MM.1S (cell line): ENCODE results near the gene ANK2.

Experiments
- DNase-seq: peaks from one replicate; pipeline ENCODE4 v3.0.0-alpha.2; 2015
- H2AFZ ChIP-seq: fragments of 300-600 bp; sonication (generic); 2 replicates; pipeline ENCODE4 v1.6.0; 2016; ENCODE audit warnings: antibody characterized with exemption, low read length
- H3F3A ChIP-seq: fragments of 300-600 bp; sonication (generic); 2 replicates; pipeline ENCODE4 v1.6.1; 2016; ENCODE audit warnings: mild to moderate bottlenecking, antibody characterized with exemption, low read length, moderate library complexity, mixed read lengths; ENCODE audit not compliant: insufficient read depth
- H3K27ac ChIP-seq: fragments of 300-600 bp; sonication (generic); 2 replicates; pipeline ENCODE4 v1.5.1; 2016; ENCODE audit warnings: mild to moderate bottlenecking, low read length
- H3K27me3 ChIP-seq: fragments of 300-600 bp; sonication (generic); replicated peaks from 2 replicates; pipeline ENCODE4 v1.6.0; 2016; ENCODE audit warnings: low read length; ENCODE audit not compliant: insufficient read depth
- H3K36me3 ChIP-seq: fragments of 300-600 bp; sonication (generic); replicated peaks from 2 replicates; pipeline ENCODE4 v1.6.1; 2016; ENCODE audit warnings: mild to moderate bottlenecking, low read length, mixed read lengths; ENCODE audit not compliant: insufficient read depth
- H3K4me1 ChIP-seq: fragments of 300-600 bp; sonication (generic); 2 replicates; pipeline ENCODE4 v1.6.1; 2016; ENCODE audit warnings: low read length, mixed read lengths
- H3K4me2 ChIP-seq: fragments of 300-600 bp; sonication (generic); 2 replicates; pipeline ENCODE4 v1.6.0; 2016; ENCODE audit warnings: low read depth, low read length
- H3K4me3 ChIP-seq: fragments of 300-600 bp; sonication (generic); 2 replicates; pipeline ENCODE4 v1.5.1; 2016; ENCODE audit warnings: low read length, mixed read lengths
- H3K79me2 ChIP-seq: fragments of 300-600 bp; sonication (generic); 2 replicates; pipeline ENCODE4 v1.6.1; 2016; ENCODE audit warnings: mixed run types, low read length, mixed read lengths
- H3K9ac ChIP-seq: fragments of 300-600 bp; sonication (generic); 2 replicates; pipeline ENCODE4 v1.6.1; 2016; ENCODE audit warnings: low read length, mixed read lengths
- H3K9me2 ChIP-seq: fragments of 300-600 bp; sonication (generic); replicated peaks from 2 replicates; pipeline ENCODE4 v1.6.1; 2016; ENCODE audit warnings: mild to moderate bottlenecking, low read length, mixed read lengths; ENCODE audit not compliant: insufficient read depth
- H3K9me3 ChIP-seq: fragments of 300-600 bp; sonication (generic); replicated peaks from 2 replicates; pipeline ENCODE4 v1.6.1; 2016; ENCODE audit warnings: mild to moderate bottlenecking, low read length, mixed read lengths; ENCODE audit not compliant: insufficient read depth
- H4K20me1 ChIP-seq: fragments of 300-600 bp; sonication (generic); 2 replicates; pipeline ENCODE4 v1.6.1; 2016; ENCODE audit warnings: mild to moderate bottlenecking, low read length, moderate library complexity, mixed read lengths; ENCODE audit not compliant: insufficient read depth
- CTCF ChIP-seq: fragments of 300-600 bp; sonication (generic); IDR thresholded peaks from 2 replicates; pipeline ENCODE4 v1.5.1; 2016; ENCODE audit warnings: antibody characterized with exemption, low read length, mixed read lengths
- EZH2 ChIP-seq: fragments of 300-600 bp; sonication (generic); optimal IDR thresholded peaks from 2 replicates; pipeline ENCODE3; 2017; ENCODE audit warnings: low read depth, mild to moderate bottlenecking, antibody characterized with exemption, low read length, mixed read lengths
- EZH2phosphoT487 ChIP-seq: fragments of 300-600 bp; sonication (generic); IDR thresholded peaks from 2 replicates; pipeline ENCODE4 v1.6.1; 2018; ENCODE audit warnings: antibody characterized with exemption, low read length

Gene ANK2

DNA sequence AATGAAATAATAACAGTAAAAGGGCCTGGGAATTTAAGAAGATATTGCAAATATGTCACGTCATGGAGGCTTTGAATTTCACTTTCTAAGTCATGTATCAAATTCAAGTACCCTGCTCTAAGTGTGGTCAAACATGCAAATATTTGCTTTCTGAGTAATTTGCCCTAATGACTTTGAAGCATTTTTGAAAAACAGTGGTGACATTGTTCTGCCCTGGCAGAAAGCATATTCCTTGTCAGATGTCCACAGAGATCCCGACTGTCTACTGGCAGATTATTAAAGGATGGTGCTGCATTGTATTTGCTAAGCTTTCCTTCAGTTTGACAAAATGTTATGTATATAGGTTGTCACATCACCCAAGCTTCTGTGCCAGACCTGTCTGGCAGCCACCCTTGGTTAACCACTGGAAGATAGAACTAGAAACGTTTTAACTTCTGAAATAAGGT is 92.5 kb downstream of the ANK2 start:
- Histone ChIP-seq H2AFZ (no peak overlapping the region), H3F3A (no peaks in the 10 kb centered on the region; the same call in 1 of the 2 replicates), H3K9me2 (no peaks in the 10 kb centered on the region), H3K4me1 (no peaks in the 10 kb centered on the region), H3K4me3 (no peak overlapping the region), H4K20me1 (no peaks in the 10 kb centered on the region), H3K9me3 (no peaks in the 10 kb centered on the region), H3K4me2 (no peak overlapping the region), H3K27ac (no peak overlapping the region), H3K9ac (no peak overlapping the region), H3K36me3 (no peaks in the 10 kb centered on the region), H3K79me2 (no peaks in the 10 kb centered on the region), H3K27me3 (no peaks in the 10 kb centered on the region)
- TF ChIP-seq CTCF (no peak), EZH2 (no peak), EZH2phosphoT487 (no peak)
- DNase-seq, result no peak

GRCh38 chr4:113142351-113142750 is 92.9 kb downstream of the ANK2 start:
- no peak for DNase-seq
- Histone ChIP-seq H3K9me3 (no peaks in the 10 kb centered on the region), H3K27me3 (no peaks in the 10 kb centered on the region), H3K36me3 (no peaks in the 10 kb centered on the region), H3F3A (no peaks in the 10 kb centered on the region; the same call in 1 of the 2 replicates), H4K20me1 (no peaks in the 10 kb centered on the region), H3K9ac (no peak overlapping the region), H3K9me2 (no peaks in the 10 kb centered on the region), H2AFZ (no peak overlapping the region), H3K4me1 (no peaks in the 10 kb centered on the region), H3K4me3 (no peak overlapping the region), H3K79me2 (no peaks in the 10 kb centered on the region), H3K27ac (no peak overlapping the region), H3K4me2 (no peak overlapping the region)
- TF ChIP-seq CTCF (no peak), EZH2phosphoT487 (no peak), EZH2 (no peak)

- no peaks in the 10 kb centered on the region for H3K4me1 ChIP-seq
These were observed 94.6 kb downstream of the ANK2 start for GRCh38 chr4:113144091-113144490.

More at GRCh38 chr4:113144091-113144490, 94.6 kb downstream of the ANK2 start:
- no peak overlapping the region for H3K27ac ChIP-seq
- no peak for DNase-seq
- H3K36me3 ChIP-seq, result no peaks in the 10 kb centered on the region
- TF ChIP-seq CTCF (no peak), EZH2phosphoT487 (no peak), EZH2 (no peak)
- no peak overlapping the region for H3K4me3 ChIP-seq
- no peaks in the 10 kb centered on the region for H4K20me1 ChIP-seq
- H3K9me2 ChIP-seq, result no peaks in the 10 kb centered on the region
- no peak overlapping the region for H3K9ac ChIP-seq
- H3K4me2 ChIP-seq, result no peak overlapping the region
- H3F3A ChIP-seq, result no peaks in the 10 kb centered on the region; the same call in 1 of the 2 replicates
- no peaks in the 10 kb centered on the region for H3K79me2 ChIP-seq
- no peak overlapping the region for H2AFZ ChIP-seq
- no peaks in the 10 kb centered on the region for H3K9me3 ChIP-seq
- H3K27me3 ChIP-seq, result no peaks in the 10 kb centered on the region
